HG02763 (cell line): ENCODE measurements around the gene CHCHD3.
"Not testable (repeated sequence)": the region's sequence is repeated elsewhere in the genome, so short reads cannot be mapped to it uniquely, and the experiment has no call there.

Experiments
- ATAC-seq: cut with Tn5 transposase; IDR thresholded peaks from one replicate; pipeline ENCODE4 v1.9.1; 2021; ENCODE audit warnings: mild to moderate bottlenecking, moderate library complexity; ENCODE audit not compliant: unreplicated experiment

The CHCHD3 gene

GRCh38 chr7:132965951-132966350 is 115.9 kb downstream of the CHCHD3 start:
- no peak for ATAC-seq

DNA sequence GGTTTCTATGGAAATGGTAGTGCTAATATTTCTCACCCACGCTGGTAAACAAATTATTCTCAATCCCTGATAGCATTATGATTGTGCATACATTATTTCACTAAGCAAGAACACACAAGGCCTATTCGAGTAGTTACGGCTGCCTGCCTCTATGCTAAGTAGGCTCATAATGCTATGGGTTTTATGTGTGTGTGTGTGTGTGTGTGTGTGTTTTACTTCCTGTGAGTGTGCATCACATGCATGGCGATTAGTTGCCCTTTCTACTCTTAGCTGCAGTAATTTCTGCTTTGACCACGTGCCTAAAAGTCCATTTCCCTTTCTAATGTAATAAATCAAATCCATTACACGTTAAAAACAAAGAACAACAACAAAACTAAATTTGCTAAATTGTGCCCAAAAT is 117.0 kb downstream of the CHCHD3 start:
- no peak for ATAC-seq

GRCh38 chr7:132959891-132960290 is 122.0 kb downstream of the CHCHD3 start:
- no peak for ATAC-seq

GRCh38 chr7:132956556-132956955 is 125.3 kb downstream of the CHCHD3 start:
- no peak for ATAC-seq

DNA sequence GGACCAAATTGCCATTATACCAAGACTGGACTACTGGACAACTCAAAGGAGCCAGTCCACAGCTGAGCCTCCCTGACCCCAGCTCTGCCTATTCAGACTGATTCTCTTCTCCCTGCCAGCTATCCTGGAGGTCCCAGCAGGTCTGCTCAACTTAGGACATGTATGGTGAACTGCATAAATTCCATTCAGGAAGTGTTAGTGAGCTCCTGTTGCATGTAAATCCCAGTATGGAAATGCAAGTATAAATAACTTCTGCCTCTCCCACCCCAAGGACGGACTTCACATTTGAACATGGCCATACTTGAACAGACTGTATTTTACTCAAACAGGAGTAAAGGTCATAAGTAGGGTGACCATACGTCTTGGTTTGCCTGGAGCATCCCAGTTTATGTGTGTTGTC is 128.4 kb downstream of the CHCHD3 start:
- ATAC-seq = no peak

GRCh38 chr7:132950725-132951124 is 131.2 kb downstream of the CHCHD3 start:
- ATAC-seq = no peak

DNA sequence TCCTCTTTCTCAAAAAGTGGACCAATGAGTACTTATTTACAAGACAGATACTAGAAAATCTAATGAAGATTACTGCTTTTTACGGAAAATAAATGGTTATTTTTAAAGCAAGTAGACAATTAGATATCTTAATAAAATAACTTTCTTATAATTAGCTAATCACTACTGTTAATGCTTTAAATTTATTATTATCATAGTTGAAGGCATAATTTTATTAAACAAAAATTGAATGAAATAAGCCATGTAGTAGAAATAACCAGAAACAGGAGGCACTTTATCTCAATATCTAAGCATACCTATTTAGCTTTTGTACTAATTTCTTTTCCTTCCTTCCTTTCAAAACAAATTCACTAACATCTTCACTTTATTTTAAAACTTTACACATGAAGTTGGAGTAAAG is 134.9 kb downstream of the CHCHD3 start:
- no peak for ATAC-seq

GRCh38 chr7:132944774-132945173 is 137.1 kb downstream of the CHCHD3 start:
- ATAC-seq = no peak

DNA sequence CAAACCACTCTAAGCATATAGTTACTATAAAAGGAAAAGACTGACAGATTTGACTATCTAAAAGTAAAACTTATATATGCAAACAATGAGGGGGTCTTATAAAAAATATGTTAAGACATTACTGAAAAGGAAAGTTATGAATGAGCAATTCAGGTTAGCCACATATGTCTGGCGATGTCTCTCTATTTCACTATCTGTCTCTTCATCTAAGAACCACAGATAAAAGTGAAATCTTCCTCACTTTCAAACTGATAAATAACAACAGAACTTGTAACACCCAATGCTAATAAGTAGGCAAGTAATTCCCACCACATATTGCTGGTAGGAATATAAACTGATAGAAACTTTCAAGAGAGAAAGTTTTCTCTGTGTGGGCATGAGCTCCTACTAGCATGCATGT is 138.2 kb downstream of the CHCHD3 start:
- no peak for ATAC-seq

DNA sequence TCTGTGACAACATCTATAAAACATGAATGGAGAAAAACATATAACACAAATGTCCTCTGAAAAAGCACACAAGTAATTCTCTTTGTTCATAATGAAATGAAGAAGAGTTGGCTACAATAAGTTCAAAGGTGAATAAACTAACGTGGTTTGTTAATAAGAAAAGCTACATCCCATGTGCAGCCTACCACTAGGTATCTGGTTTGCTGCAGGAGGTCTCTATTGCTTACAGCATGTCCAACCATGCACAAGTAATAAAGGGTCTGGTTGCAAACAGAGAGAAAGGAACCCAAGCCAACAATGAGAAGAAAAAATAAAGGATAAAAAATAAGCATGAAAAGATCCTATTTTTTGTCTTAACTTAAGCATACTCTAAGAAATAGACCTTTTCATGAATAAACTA is 139.2 kb downstream of the CHCHD3 start:
- ATAC-seq = no peak

DNA sequence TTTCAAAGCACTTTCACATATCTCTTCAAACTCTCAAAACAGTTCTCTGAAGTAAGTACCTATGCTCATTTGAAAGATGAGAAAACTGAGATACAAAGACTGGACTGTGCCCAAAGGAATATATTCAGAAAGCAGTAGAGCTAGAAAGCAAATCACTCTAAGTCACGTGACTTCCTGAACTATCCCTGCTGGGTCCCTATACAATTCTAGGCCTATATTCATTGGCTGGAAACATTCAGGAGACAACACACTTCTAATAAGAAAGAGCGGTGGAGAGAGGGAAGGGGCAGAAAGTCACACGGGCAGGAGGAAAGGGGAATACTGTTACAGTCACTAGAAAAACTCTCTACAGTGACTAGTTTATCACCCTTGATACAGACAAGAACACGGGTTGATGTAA is 140.0 kb downstream of the CHCHD3 start:
- no peak for ATAC-seq

GRCh38 chr7:132941428-132941827 is 140.5 kb downstream of the CHCHD3 start:
- ATAC-seq = no peak

DNA sequence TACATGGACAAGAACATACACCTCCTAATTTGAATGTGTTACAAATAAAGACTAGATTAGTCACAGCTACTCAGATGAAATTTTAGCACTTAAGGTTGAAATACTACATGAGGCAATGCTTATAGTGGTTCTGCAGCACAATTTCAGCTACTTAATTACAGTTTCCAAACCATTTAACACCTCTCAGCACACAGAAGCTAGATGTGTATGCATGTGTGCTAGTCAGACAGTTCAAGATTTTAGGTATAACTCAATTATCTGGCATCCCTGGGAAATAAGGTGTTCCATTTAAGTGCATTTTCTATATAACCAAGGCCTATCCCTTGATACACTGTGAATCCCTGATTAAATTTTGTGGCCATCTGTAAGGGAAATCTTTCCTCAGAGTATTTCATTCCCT is 141.8 kb downstream of the CHCHD3 start:
- ATAC-seq = no peak

DNA sequence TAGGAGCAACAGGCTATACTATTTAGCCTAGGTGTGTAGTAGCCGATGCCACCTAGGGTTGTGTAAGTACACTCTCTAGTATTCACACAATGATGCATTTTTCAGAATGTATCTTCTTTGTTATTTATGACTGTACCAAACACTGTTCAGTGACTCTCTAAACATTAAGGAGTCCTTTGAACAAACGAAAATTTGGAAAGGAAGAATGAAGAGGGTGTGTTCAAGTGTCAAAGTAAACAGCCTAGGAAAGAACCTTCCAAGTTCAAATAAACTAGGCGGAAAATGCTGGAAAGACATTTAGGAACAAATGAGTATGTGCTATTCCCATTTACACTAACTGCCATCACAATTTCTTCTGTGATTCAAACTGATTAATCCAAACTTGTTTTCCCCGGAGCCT is 142.4 kb downstream of the CHCHD3 start:
- no peak for ATAC-seq

GRCh38 chr7:132937286-132937685 is 144.6 kb downstream of the CHCHD3 start:
- no peak for ATAC-seq

DNA sequence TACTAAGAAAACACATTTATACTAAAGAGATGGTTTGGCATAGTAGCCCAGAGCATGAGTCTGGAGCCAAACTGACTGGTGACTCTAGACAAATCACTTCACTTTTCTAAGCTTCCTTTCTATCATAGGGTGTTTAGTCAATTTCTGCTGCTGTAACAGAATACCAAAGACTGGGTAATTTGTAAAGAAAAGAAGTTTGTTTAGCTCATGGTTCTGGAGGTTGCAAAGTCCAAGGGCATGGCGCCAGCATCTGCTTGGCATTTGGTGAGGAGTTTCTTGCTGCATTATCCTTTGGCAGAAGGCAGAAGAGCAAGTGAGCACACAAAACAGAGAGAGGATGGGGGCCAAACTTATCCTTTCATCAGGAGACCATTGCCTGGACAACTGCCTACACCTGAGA is 146.3 kb downstream of the CHCHD3 start:
- no peak for ATAC-seq

DNA sequence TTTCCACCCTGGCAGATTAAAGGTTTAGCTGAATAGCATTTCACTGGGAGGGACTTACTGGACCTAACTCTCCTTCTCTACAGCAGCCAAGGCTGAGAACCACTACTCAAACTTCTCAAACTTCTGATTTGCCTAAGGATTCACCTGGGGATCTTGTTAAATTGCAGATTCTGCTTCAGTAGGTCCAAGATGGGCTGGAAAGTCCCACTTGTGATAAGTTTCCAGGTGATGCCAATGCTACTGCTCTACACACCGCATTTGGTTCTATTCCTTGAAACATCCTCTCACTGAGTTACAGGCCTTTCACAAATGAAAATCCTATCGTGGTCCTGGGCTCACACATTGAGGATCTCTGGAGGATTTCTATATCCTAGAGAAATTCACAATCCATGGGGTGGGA is 147.9 kb downstream of the CHCHD3 start:
- no peak for ATAC-seq

GRCh38 chr7:132933072-132933458 is 148.8 kb downstream of the CHCHD3 start:
- no peak for ATAC-seq

DNA sequence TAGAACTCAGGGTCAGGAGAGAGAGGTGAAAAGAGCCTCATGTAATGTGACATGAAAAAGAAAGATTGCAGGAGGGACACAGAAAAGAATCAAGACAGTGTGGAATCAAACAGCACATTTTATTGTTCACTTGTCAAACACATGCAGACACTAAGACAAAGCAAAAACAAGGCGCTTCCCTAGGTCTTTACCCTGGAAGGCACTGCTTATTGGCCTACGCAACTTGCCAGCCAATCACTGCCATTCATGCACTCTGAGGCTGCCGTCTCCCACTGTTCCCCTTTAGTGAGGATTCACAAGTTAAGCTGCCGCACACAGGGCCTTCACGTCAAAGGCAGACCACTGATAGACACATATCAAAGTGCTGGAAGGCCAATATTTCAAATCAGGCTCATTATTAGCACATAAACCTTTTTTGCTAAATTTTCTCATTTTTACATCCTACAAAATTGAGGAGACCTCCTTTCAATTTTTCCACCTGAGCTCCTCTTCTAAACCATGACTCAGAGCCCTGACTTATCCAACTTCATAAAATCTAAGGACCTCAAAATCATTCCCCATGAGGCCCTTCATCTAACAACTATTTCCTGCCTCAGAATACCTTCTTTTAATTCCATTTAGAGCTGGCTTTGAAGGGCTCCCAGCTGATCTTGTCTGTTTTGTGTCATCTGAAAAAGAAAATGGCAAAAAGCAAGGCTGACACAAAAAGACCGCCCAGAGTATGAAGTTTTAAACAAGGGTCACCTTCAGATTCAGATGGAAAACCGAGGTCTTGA is 149.4 kb downstream of the CHCHD3 start:
- ATAC-seq = no peak

GRCh38 chr7:132930881-132931280 is 151.0 kb downstream of the CHCHD3 start:
- no peak for ATAC-seq

DNA sequence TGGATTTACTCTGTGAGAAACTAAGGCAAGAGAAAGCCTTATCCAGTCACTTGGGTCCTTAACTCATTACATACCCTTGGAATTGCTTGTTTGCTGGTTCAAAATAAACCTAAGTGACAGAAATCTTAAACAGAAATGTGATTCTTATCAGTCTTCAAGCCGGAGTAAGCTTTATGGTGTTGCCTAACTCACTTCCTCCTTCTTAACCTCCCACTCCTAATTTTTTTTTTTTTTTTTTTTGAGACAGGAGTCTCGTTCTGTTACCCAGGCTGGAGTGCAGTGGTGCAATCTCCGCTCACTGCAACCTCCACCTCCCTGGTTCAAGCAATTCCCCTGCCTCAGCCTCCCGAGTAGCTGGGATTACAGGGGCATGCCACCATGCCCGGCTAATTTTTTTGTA is 151.9 kb downstream of the CHCHD3 start:
- ATAC-seq = not testable (repeated sequence)

DNA sequence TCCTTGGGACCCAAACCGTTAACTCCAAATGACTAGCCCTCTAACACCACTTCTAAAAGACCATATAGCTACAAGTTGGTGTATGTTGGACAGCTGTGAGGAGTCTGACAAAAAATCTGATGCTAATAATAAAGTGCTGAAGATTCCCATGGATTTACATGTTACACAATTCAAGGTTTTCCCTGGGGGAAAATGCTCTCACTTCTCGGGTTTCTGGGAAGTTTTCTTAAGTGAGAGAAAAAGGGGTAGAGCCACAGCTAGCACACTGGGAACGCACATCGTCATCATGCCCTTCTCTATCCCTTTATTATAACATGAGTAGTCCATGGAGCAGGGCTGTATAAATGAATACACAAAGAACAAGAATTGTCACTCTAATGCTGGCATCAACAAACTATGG is 162.1 kb downstream of the CHCHD3 start:
- ATAC-seq = no peak

DNA sequence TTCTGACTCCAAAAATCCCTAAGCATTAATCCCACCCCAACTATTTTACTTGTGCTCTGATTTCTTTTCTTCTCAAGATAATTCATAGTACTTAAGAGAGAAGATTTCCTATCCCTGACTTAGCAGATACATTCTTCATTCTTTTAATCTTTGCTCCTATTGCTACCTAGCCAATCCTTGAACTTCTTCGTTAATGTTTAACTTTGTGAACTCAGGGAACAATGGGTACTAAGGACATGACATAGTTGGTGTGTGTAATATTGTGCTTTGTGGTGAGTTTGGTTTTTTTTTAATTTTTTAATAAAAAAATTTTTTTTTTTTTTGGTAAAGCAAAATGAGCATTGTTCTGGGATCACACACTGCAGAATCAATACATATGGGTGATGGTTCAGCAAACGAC is 166.2 kb downstream of the CHCHD3 start:
- ATAC-seq = no peak
